H9 (cell line): ENCODE measurements around the gene UTS2B. TPM values are rescaled to one million over a fixed set of nuclear protein-coding genes. Genes with fewer than 3 reads are reported as not detected.

Experiments
- DNase-seq: peaks from one replicate; pipeline ENCODE4 v3.0.0-alpha.2; 2017
- H2AFZ ChIP-seq: one replicate; pipeline ENCODE4 v1.6.1; 2013; ENCODE audit warnings: mild to moderate bottlenecking, low read length, control low read depth, moderate library complexity
- H2AK5ac ChIP-seq: 2 replicates; pipeline ENCODE4 v1.6.1; 2013; ENCODE audit warnings: low read length, control low read depth, mixed read lengths; ENCODE audit not compliant: insufficient read length
- H2BK120ac ChIP-seq: one replicate; pipeline ENCODE4 v1.6.1; 2013; ENCODE audit warnings: low read depth, mild to moderate bottlenecking, low read length, control low read depth, inconsistent platforms; ENCODE audit not compliant: poor library complexity, severe bottlenecking
- H2BK12ac ChIP-seq: 2 replicates; pipeline ENCODE4 v1.6.1; 2013; ENCODE audit warnings: low read length, control low read depth, mixed read lengths, low read depth; ENCODE audit not compliant: insufficient read length
- H2BK15ac ChIP-seq: 2 replicates; pipeline ENCODE4 v1.6.1; 2013; ENCODE audit warnings: low read depth, low read length, control low read depth
- H2BK20ac ChIP-seq: one replicate; pipeline ENCODE4 v1.6.1; 2013; ENCODE audit warnings: low read depth, mild to moderate bottlenecking, low read length, control low read depth, inconsistent platforms; ENCODE audit not compliant: poor library complexity, severe bottlenecking
- H2BK5ac ChIP-seq: 2 replicates; pipeline ENCODE4 v1.6.1; 2013; ENCODE audit warnings: low read length, control low read depth, mixed read lengths; ENCODE audit not compliant: insufficient read length
- H3K14ac ChIP-seq: 2 replicates; pipeline ENCODE4 v1.6.1; 2013; ENCODE audit warnings: low read length, control low read depth; ENCODE audit not compliant: insufficient read depth
- H3K18ac ChIP-seq: 2 replicates; pipeline ENCODE4 v1.6.1; 2013; ENCODE audit warnings: low read depth, mild to moderate bottlenecking, mixed read lengths, low read length, control low read depth; ENCODE audit not compliant: insufficient read length
- H3K23ac ChIP-seq: 2 replicates; pipeline ENCODE4 v1.6.1; 2013; ENCODE audit warnings: low read length, control low read depth, mixed read lengths, low read depth; ENCODE audit not compliant: insufficient read length
- H3K23me2 ChIP-seq: 2 replicates; pipeline ENCODE4 v1.6.1; 2013; ENCODE audit warnings: low read depth, mild to moderate bottlenecking, mixed read lengths, low read length, control low read depth; ENCODE audit not compliant: insufficient read length, poor library complexity, severe bottlenecking
- H3K27ac ChIP-seq: 2 replicates; pipeline ENCODE4 v1.5.1; 2013; ENCODE audit warnings: low read length, control low read depth, mixed read lengths, low read depth; ENCODE audit not compliant: insufficient read length
- H3K27me3 ChIP-seq: 2 replicates; pipeline ENCODE4 v1.6.1; 2013; ENCODE audit warnings: low read length, control low read depth, inconsistent platforms; ENCODE audit not compliant: insufficient read depth
- H3K4ac ChIP-seq: 2 replicates; pipeline ENCODE4 v1.6.1; 2013; ENCODE audit warnings: low read depth, mild to moderate bottlenecking, control low read depth, inconsistent platforms, low read length, moderate library complexity
- H3K4me1 ChIP-seq: 2 replicates; pipeline ENCODE4 v1.6.1; 2013; ENCODE audit warnings: low read length, control low read depth, inconsistent platforms; ENCODE audit not compliant: insufficient read depth
- H3K4me2 ChIP-seq: 2 replicates; pipeline ENCODE4 v1.6.1; 2013; ENCODE audit warnings: low read length, control low read depth, mixed read lengths; ENCODE audit not compliant: insufficient read length, insufficient read depth
- H3K56ac ChIP-seq: 2 replicates; pipeline ENCODE4 v1.6.1; 2013; ENCODE audit warnings: low read depth, mild to moderate bottlenecking, mixed read lengths, low read length, control low read depth; ENCODE audit not compliant: insufficient read length
- H3K79me1 ChIP-seq: 2 replicates; pipeline ENCODE4 v1.6.1; 2013; ENCODE audit warnings: low read depth, mild to moderate bottlenecking, moderate library complexity, low read length, control low read depth, inconsistent platforms; ENCODE audit not compliant: insufficient read depth, poor library complexity, severe bottlenecking
- H3K79me2 ChIP-seq: 2 replicates; pipeline ENCODE4 v1.6.1; 2013; ENCODE audit warnings: low read length, control low read depth, inconsistent platforms; ENCODE audit not compliant: insufficient read depth
- H3K9ac ChIP-seq: 2 replicates; pipeline ENCODE4 v1.6.1; 2013; ENCODE audit warnings: low read length, control low read depth, mixed read lengths; ENCODE audit not compliant: insufficient read length; ENCODE audit errors: extremely low read depth
- H3K9me3 ChIP-seq: one replicate; pipeline ENCODE4 v1.6.1; 2013; ENCODE audit warnings: low read depth, low read length, inconsistent platforms; ENCODE audit not compliant: control insufficient read depth
- H3T11ph ChIP-seq: one replicate; pipeline ENCODE4 v1.6.1; 2013; ENCODE audit warnings: mild to moderate bottlenecking, low read length, control low read depth, inconsistent platforms
- H4K20me1 ChIP-seq: one replicate; pipeline ENCODE4 v1.6.1; 2013; ENCODE audit not compliant: control insufficient read depth, insufficient read length, insufficient read depth
- H4K5ac ChIP-seq: 2 replicates; pipeline ENCODE4 v1.6.1; 2013; ENCODE audit warnings: low read depth, mild to moderate bottlenecking, mixed read lengths, low read length, control low read depth; ENCODE audit not compliant: insufficient read length
- H4K8ac ChIP-seq: replicated peaks from 2 replicates; pipeline ENCODE4 v1.6.1; 2013; ENCODE audit warnings: low read length, control low read depth, mixed read lengths, low read depth; ENCODE audit not compliant: insufficient read length
- H4K91ac ChIP-seq: 2 replicates; pipeline ENCODE4 v1.6.1; 2013; ENCODE audit warnings: low read depth, mild to moderate bottlenecking, moderate library complexity, mixed read lengths, low read length, control low read depth; ENCODE audit not compliant: insufficient read length
- H3K27ac Mint-ChIP-seq, 3 experiments: 2 replicates in 2 of 3; 3 replicates in 1 of 3; pipeline ENCODE4 v1.8.0; 2020 to 2021; ENCODE audit warnings: mixed read lengths in 3 of 3, mild to moderate bottlenecking in 1 of 3, moderate library complexity in 1 of 3
- H3K27me3 Mint-ChIP-seq: 2 replicates; pipeline ENCODE4 v1.8.0; 2021; ENCODE audit warnings: low read depth, mild to moderate bottlenecking, moderate library complexity, mixed read lengths
- H3K36me3 Mint-ChIP-seq, 3 experiments: 2 replicates in 2 of 3; 3 replicates in 1 of 3; pipeline ENCODE4 v1.8.0; 2020 to 2021; ENCODE audit warnings: low read depth in 3 of 3, mixed read lengths in 3 of 3; ENCODE audit not compliant: insufficient read depth in 1 of 3
- H3K4me1 Mint-ChIP-seq, 2 experiments: 2 replicates each; pipeline ENCODE4 v1.8.0; 2020; ENCODE audit warnings: mixed read lengths in 2 of 2
- H3K4me3 Mint-ChIP-seq, 2 experiments: 2 replicates in 1 of 2; 3 replicates in 1 of 2; pipeline ENCODE4 v1.8.0; 2020 to 2021; ENCODE audit warnings: mild to moderate bottlenecking in 2 of 2, mixed read lengths in 2 of 2, moderate library complexity in 1 of 2
- H3K9me3 Mint-ChIP-seq, 2 experiments: 2 replicates in 1 of 2; 3 replicates in 1 of 2; pipeline ENCODE4 v1.8.0; 2020; ENCODE audit warnings: mild to moderate bottlenecking in 2 of 2, mixed read lengths in 2 of 2, moderate library complexity in 1 of 2
- CTCF ChIP-seq: fragments of 200-600 bp; sonication (generic); conservative IDR thresholded peaks from 3 replicates; pipeline ENCODE4 v1.8.0; 2021; ENCODE audit warnings: antibody characterized with exemption, mild to moderate bottlenecking
- WGBS: extraction: QIAGEN DNeasy Blood & Tissue Kit; methylation state at CpG from one replicate; pipeline ENCODE4 v1.1.7; 2013; ENCODE audit warnings: missing lambda C conversion rate, low lambda C conversion rate, mixed read lengths; ENCODE audit not compliant: insufficient read length; ENCODE audit errors: extremely low coverage; 5-methylcytosine and 5-hydroxymethylcytosine counted together
- total RNA-seq: library from RNA; stranded (reverse); gene quantifications from 2 replicates; pipeline ENCODE4 v1.2.1, GENCODE V29; 2021

UTS2B gene
- total RNA-seq, 1 experiment from 2014 or later: 0.09 TPM

- Histone ChIP-seq H3K23ac (no peak overlapping the region), H4K8ac (no peak overlapping the region), H4K91ac (no peak overlapping the region), H3K4me2 (no peak overlapping the region), H3K23me2 (no peaks in the 10 kb centered on the region), H3K9me3 (no peaks in the 10 kb centered on the region), H3K14ac (no peak overlapping the region), H3K27ac (no peak overlapping the region), H4K5ac (no peak overlapping the region), H3K4ac (no peak overlapping the region), H3T11ph (no peak overlapping the region), H3K4me1 (no peaks in the 10 kb centered on the region), H3K56ac (no peak overlapping the region), H2AK5ac (no peak overlapping the region), H3K79me2 (no peaks in the 10 kb centered on the region), H2AFZ (no peak overlapping the region), H2BK5ac (no peak overlapping the region), H4K20me1 (no peaks in the 10 kb centered on the region), H3K79me1 (no peaks in the 10 kb centered on the region), H2BK120ac (no peak overlapping the region), H3K27me3 (no peaks in the 10 kb centered on the region), H2BK12ac (no peak overlapping the region), H2BK20ac (no peak overlapping the region), H3K18ac (no peak overlapping the region), H3K9ac (no peak overlapping the region), H2BK15ac (no peak overlapping the region)
- no peaks in the 10 kb centered on the region for H3K27me3 Mint-ChIP-seq
- no peaks in the 10 kb centered on the region for H3K36me3 Mint-ChIP-seq
- H3K4me3 Mint-ChIP-seq: no peak overlapping the region
- WGBS: no CpG with 5 or more reads among the region's 2 CpGs
- peak; percentile 66 for TF ChIP-seq CTCF
- H3K4me1 Mint-ChIP-seq: peaks cover 10 to 17% of the 10 kb centered on the region in 2 experiments
- H3K27ac Mint-ChIP-seq: no peak overlapping the region
- H3K9me3 Mint-ChIP-seq: no peaks in the 10 kb centered on the region; a peak in 1 of 5 replicates
- no peak for DNase-seq
Observed at GRCh38 chr3:191244242-191244867, 86.0 kb downstream of the UTS2B start.
